ENCODE measurements around the gene PSMD12. TPM values are rescaled to one million over a fixed set of nuclear protein-coding genes. Genes with fewer than 3 reads are reported as not detected.
A peak's percentile ranks its signal among the peaks of the same experiment; 100 is the strongest.

PSMD12 gene
- polyA plus RNA-seq (2011; rRNA removed) (12.8 and 25.8 TPM in 2 replicates), polyA minus RNA-seq (2011; rRNA and poly(A)+ RNA removed) (8.1 and 11.6 TPM in 2 replicates)

DNA sequence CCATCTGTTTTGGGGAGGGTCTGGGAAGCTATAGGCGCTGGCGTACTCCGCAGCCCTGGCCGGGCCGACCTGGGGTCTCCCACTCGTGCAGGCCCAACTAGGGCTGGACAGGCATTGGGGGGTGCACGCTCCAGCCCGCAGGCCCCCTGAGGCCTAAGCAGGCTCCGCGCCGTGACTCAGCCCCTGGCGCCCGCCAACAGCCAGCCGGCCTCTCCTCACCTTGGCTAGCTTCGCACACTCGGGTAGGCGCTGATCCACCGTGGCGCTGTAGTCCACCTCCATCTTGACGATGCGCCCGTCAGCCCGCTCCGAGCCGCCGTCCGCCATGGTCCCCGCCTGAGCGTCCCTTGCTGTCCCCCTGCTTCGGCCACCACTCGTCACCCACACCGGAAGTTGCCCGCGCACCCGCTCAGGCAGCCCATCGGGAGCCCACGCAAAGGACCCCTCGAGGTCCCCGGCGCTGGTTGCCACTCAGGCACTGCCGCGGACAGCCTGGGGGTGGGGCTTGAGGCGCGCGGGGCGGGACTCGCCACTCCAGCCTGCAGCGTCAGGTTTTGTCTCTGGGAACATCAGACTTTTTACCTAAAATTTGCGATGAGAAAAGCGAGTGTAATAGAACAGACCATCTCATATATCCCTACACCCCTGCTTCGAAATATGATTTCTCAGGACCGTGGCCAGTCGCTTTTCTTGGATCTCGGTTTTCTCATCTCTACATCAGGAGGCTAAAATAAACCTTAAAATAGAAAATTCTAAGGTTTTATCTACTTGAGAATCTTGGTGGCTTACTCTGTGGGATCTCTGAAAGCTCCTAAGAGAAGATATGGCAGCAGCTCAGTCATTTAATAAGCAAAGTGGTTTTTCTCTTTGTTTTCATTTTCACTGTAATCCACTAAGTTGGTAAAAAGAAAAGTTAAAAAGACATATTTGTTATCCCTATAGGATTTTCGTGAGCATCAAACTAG lies at the start of gene PSMD12:
Gene PSMD12 (minus strand): TSS at position 385 of the 965 bp plus-strand sequence. CDS start 58 bp downstream, at position 327.
- DNase-seq (ENCODE audit: low read depth): peak; percentile 28
- peak within 1 kb of the TSS; percentile 93 for H3K4me3 ChIP-seq (ENCODE audit: low read depth, low read length)
- CTCF ChIA-PET: interaction anchor here (1.1 to 3.4 kb wide), 3 partner anchors 9 to 262 kb away, joined by 3 to 17 read pairs (median 7); no protein-coding TSS in a partner anchor
- H3K36me3 ChIP-seq (ENCODE audit: control insufficient read depth, insufficient read depth, low read length): no peaks in the 10 kb centered on the region
- no peaks in the 10 kb centered on the region for H3K27me3 ChIP-seq (ENCODE audit: control insufficient read depth, insufficient read depth, low read length)
- POLR2A ChIA-PET: no interaction called here
- TF ChIP-seq, protein P1, sequence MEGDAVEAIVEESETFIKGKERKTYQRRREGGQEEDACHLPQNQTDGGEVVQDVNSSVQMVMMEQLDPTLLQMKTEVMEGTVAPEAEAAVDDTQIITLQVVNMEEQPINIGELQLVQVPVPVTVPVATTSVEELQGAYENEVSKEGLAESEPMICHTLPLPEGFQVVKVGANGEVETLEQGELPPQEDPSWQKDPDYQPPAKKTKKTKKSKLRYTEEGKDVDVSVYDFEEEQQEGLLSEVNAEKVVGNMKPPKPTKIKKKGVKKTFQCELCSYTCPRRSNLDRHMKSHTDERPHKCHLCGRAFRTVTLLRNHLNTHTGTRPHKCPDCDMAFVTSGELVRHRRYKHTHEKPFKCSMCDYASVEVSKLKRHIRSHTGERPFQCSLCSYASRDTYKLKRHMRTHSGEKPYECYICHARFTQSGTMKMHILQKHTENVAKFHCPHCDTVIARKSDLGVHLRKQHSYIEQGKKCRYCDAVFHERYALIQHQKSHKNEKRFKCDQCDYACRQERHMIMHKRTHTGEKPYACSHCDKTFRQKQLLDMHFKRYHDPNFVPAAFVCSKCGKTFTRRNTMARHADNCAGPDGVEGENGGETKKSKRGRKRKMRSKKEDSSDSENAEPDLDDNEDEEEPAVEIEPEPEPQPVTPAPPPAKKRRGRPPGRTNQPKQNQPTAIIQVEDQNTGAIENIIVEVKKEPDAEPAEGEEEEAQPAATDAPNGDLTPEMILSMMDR (IDR thresholded peaks at IDR 0.05; ENCODE audit: insufficient read depth, low read depth, low read length): no peak

DNA sequence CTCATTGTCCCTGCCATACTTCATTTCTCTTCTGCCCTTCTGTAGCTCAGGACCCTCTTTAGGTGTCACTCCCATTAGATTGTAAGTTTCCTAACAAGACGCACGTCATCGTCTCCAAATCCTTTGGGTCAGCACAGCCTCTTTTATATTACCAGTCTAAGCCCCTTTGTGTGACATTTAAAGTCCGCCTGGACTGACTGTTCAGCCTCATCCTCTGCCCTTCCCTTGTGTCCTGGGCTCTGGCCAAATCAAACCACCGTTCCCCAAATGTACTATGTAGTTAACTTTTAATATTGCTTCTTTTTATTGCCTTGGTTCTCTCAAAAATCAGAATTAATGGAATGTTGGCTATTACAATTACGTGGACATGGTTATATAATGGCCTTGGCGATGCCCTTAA lies 48.9 kb upstream of the PSMD12 start:
- ChIA-PET POLR2A (no interaction called here), CTCF (no interaction called here)
- TF ChIP-seq, protein P1 (IDR thresholded peaks at IDR 0.05; ENCODE audit: insufficient read depth, low read depth, low read length): no peak
- Histone ChIP-seq H3K27me3 (ENCODE audit: control insufficient read depth, insufficient read depth, low read length) (no peaks in the 10 kb centered on the region), H3K36me3 (ENCODE audit: control insufficient read depth, insufficient read depth, low read length) (no peaks in the 10 kb centered on the region), H3K4me3 (ENCODE audit: low read depth, low read length) (no peak overlapping the region)
- no peak for DNase-seq (ENCODE audit: low read depth)

DNA sequence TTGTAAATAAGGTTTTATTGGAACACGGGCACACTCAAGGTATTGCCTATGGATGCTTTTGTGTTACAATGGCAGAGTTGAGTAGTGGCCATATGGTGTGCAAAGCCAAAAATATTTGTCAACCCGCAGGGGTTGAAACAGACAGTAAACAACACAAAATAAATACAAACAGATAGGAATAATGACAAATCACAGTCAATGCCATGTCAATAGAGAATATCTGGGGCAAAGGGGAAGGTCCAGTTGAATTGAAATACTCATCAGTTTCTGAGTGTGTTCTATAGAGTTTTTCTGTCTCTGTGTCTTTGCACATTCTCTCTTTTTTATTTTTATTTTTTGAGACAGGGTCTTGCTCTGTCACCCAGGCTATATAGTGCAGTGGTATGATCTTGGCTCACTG lies 48.2 kb upstream of the PSMD12 start:
- TF ChIP-seq, protein P1 (IDR thresholded peaks at IDR 0.05; ENCODE audit: insufficient read depth, low read depth, low read length): no peak
- Histone ChIP-seq H3K36me3 (ENCODE audit: control insufficient read depth, insufficient read depth, low read length) (no peaks in the 10 kb centered on the region), H3K27me3 (ENCODE audit: control insufficient read depth, insufficient read depth, low read length) (no peaks in the 10 kb centered on the region), H3K4me3 (ENCODE audit: low read depth, low read length) (no peak overlapping the region)
- ChIA-PET POLR2A (no interaction called here), CTCF (no interaction called here)
- DNase-seq (ENCODE audit: low read depth): no peak

DNA sequence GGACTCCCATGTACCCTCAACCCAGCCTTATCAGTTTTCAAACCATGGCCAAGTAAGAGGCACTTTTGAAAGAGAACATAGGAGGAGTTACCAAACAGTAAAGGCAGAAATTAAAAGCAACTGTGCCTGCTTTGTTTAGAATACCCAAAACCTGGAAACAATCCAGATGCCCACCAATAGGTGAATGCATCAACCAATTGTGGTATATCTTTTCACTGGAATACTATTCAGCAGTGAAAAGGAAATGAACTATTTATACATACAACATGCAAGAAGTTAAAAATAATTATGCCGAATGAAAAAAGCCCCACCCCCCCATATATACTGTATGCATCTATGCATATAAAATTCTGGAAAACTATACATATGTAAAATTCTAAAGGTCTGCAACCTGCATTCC lies 47.8 kb upstream of the PSMD12 start:
- Histone ChIP-seq H3K36me3 (ENCODE audit: control insufficient read depth, insufficient read depth, low read length) (no peaks in the 10 kb centered on the region), H3K4me3 (ENCODE audit: low read depth, low read length) (no peak overlapping the region), H3K27me3 (ENCODE audit: control insufficient read depth, insufficient read depth, low read length) (no peaks in the 10 kb centered on the region)
- TF ChIP-seq, protein P1 (IDR thresholded peaks at IDR 0.05; ENCODE audit: insufficient read depth, low read depth, low read length): no peak
- DNase-seq (ENCODE audit: low read depth): no peak
- POLR2A ChIA-PET: no interaction called here
- CTCF ChIA-PET: no interaction called here

DNA sequence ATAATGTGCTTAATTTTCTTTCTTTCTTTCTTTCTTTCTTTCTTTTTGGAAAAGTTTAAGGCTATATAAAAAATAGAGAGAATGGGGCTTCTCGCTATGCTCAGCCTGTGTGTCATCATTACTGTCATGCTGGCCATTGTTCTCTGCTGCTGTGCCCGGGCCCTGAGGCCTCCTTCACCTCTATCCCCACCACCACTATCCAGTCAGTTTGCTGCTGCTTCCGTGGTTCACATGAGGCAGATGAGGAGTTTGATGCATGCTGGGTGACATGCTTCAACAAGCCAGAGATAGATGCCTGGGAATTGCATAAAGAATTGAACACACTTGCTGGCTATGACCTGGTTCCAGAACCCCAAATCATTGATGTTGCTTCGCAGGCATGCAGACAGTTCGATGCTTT lies 47.0 kb upstream of the PSMD12 start:
- H3K36me3 ChIP-seq (ENCODE audit: control insufficient read depth, insufficient read depth, low read length): no peaks in the 10 kb centered on the region
- ChIA-PET POLR2A (no interaction called here), CTCF (no interaction called here)
- DNase-seq (ENCODE audit: low read depth): no peak
- no peak overlapping the region for H3K4me3 ChIP-seq (ENCODE audit: low read depth, low read length)
- TF ChIP-seq, protein P1 (IDR thresholded peaks at IDR 0.05; ENCODE audit: insufficient read depth, low read depth, low read length): no peak
- no peaks in the 10 kb centered on the region for H3K27me3 ChIP-seq (ENCODE audit: control insufficient read depth, insufficient read depth, low read length)

Measured in BJ (cell line).